GM18498 (cell line): ENCODE measurements around the gene COLGALT1.
"Not testable (repeated sequence)": the region's sequence is repeated elsewhere in the genome, so short reads cannot be mapped to it uniquely, and the experiment has no call there.

ENCODE experiments used
- ATAC-seq: cut with Tn5 transposase; IDR thresholded peaks from one replicate; pipeline ENCODE4 v1.9.1; 2021; ENCODE audit warnings: mild to moderate bottlenecking, moderate library complexity; ENCODE audit not compliant: unreplicated experiment

The COLGALT1 gene

GRCh38 chr19:17555480-17555928, at the start of gene COLGALT1:
Gene COLGALT1, plus strand, starts transcription at chr19:17555649. Its CDS starts 65 bp downstream, at chr19:17555714.
- ATAC-seq = peak; percentile 92

- ATAC-seq = no peak
Measured at GRCh38 chr19:17506745-17507144, 48.7 kb upstream of the COLGALT1 start.

DNA sequence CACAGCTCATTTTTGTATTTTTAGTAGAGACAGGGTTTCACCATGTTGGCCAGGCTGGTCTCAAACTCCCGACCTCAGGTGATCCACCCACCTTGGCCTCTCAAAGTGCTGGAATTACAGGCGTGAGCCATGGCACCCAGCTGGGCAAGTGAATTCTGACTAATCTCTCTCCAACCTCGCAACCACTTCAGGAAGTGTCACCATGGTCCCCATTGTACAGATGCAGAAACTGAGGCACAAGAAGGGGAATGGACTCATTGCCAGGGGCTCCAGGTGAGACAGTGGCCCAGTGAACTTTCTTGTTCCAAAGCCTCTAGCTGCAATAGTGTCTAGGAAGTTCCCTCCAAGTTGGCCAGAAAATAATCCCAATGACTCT, 46.9 kb upstream of the COLGALT1 start:
- ATAC-seq = not testable (repeated sequence)

DNA sequence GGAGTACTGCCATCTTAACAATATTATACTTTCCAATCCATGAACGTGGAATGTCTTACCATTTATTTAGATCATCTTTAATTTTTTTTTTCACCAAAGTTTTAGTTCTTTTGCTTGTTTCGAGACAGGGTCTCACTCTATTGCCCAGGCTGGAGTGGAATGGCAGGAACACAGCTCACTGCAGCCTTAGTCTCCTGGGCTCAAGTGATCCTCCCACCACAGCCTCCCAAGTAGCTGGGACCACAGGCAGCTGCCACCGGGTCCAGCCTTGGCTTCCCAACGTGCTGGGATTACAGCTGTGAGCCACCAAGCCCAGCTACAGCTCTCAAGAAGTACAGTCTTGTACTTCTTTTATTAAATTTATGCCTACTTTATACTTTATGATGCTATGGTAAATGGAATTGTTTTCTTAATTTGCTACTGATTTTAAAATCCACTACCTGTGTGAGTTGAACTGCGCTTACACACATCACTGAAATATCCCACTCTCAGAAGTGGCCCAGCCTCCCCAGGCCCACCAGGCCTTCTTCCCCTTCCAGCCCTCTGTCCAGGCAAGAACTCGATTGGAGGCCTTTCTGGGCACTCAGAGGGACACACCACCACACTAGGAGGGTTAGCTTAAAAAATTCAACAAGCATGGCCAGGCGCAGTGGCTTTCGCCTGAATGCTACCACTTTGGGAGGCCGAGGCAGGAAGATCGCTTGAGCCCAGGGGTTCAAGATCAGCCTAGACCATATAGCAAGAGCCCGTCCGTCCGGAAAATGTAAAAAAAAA, 45.0 kb upstream of the COLGALT1 start:
- no peak for ATAC-seq

- peak; percentile 63 for ATAC-seq
Measured at GRCh38 chr19:17511724-17512573, 43.5 kb upstream of the COLGALT1 start.

GRCh38 chr19:17512574-17512939, 42.9 kb upstream of the COLGALT1 start:
- ATAC-seq = no peak

- no peak for ATAC-seq
Measured at GRCh38 chr19:17515408-17516149, 39.9 kb upstream of the COLGALT1 start.

DNA sequence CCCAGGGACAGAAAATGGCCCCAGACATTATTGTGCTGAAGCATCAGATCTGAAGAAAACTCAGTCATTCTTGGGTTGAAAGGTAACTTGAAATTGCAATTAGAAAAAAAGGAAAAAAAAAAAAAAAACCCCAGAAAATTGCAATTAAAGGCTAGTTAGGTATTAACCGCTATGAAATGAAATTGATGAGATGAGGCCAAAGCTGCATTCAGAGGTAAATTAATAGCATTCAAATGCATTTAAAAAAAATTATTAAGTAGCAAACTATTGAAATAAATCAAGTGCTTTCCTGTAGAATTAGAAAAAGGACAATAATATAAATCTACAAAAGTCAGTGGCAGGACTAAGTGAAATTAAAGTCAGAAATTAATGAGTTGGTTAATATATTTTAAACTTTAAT, 37.6 kb upstream of the COLGALT1 start:
- ATAC-seq = no peak

DNA sequence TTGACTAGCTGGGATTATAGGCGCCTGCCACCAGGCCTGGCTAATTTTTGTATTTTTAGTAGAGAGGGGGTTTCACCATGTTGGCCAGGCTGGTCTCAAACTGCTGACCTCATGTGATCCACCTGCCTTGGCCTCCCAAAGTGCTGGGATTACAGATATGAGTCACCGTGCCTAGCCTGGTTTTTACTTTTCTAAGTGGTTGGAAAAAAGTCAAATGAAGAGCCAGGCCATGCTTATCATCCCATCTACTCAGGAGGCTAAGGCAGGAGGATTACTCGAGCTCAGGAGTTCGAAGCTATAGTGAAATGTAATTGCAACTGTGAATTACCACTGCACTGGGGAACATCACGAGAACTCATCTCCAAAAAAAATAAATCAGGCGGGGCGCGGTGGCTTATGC, 36.8 kb upstream of the COLGALT1 start:
- ATAC-seq = not testable (repeated sequence)

- no peak for ATAC-seq
Measured at GRCh38 chr19:17519967-17520366, 35.5 kb upstream of the COLGALT1 start.

DNA sequence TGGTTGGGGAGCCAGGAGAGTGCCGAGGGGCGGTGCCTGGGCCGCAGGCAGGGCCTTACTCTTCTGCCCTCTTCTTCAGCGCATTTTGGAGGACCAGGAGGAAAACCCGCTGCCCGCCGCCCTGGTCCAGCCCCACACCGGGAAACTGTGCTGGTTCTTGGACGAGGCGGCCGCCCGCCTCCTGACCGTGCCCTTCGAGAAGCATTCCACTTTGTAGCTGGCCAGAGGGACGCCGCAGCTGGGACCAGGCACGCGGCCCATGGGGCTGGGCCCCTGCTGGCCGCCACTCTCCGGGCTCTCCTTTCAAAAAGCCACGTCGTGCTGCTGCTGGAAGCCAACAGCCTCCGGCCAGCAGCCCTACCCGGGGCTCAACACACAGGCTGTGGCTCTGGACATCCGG, 34.6 kb upstream of the COLGALT1 start:
- no peak for ATAC-seq

DNA sequence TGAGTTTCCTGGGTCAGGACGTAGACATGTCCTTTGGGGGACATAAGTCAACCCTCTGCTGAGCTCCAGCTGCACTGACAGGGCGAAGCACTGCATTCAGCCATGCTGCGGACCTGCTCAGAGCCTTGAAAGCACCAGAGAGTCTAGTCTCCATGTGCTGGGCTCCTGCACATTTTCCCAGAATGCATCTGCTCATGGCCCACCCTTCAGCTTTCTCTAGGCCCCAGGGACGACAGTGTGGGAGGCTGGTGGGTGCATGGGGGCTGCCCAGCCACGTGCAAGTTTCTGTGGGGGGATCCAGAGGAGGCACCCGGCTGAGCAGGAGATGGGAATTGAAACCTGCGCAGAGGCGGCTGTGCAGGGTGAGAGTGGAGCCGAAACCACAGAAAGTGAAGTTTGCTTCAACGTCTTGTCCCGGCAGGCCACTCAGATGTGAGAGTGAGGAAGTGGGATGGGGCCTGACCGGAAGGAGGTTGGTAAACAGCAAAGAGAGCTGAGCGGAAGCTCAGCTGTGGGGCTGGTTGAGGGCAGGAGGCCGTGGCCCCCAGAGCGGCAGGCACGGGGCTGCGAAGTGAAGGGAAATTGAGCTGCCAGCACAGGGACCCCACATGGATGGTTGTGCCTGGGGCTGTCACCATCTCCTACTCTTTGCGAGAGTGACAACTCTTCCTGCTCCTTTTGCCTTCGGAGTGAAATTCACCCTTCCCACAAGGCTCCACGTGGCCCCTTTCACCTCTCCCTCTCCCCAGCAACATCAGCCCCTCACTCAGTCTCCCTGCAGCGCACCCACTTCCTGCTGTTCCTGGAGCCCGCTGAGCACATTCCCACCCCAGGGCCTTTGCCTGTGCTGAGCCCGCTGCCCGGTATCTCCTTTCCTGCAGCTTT, 32.2 kb upstream of the COLGALT1 start:
- peak; percentile 81 for ATAC-seq

DNA sequence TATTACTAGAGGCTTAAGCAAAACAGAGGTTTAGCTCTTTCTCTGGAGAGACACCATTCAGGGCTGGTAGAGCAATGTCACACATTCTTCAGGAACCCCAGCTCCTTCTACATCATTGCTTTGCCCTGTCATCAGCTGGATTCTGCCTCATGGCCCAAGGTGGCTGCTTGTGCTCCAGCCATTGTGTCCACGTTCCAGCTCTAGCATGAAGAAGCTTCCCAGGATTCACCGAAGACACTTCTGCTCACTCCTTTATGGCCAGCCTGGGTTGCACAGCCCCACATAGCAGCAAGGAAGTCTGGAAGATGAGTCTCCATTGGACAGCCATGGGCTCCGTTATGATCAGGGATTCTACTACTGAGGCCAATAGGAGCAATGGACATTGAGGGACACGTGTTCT, 30.8 kb upstream of the COLGALT1 start:
- no peak for ATAC-seq

- ATAC-seq = no peak
Measured at GRCh38 chr19:17525141-17525540, 30.3 kb upstream of the COLGALT1 start.

DNA sequence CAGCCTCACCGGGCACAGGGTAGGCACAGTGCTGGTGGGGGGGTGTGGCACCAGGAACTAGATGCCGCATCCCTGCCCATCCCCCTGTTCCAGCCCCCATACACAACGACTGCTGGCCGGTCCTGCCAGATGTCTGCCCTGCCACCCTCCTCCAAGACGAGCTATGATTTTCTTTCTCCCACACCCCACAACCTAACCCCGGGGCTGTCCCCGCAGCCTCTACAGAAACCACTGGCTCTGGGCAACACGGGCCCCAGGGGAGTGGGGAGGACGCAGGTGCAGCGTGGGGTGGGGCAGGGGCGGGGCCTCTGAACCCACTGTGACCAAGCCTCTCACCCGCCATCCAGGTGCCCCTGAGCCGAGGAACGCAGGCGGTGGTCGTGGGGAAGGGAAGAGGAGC, 28.5 kb upstream of the COLGALT1 start:
- peak; percentile 41 for ATAC-seq

GRCh38 chr19:17527326-17527725, 28.1 kb upstream of the COLGALT1 start:
- no peak for ATAC-seq

DNA sequence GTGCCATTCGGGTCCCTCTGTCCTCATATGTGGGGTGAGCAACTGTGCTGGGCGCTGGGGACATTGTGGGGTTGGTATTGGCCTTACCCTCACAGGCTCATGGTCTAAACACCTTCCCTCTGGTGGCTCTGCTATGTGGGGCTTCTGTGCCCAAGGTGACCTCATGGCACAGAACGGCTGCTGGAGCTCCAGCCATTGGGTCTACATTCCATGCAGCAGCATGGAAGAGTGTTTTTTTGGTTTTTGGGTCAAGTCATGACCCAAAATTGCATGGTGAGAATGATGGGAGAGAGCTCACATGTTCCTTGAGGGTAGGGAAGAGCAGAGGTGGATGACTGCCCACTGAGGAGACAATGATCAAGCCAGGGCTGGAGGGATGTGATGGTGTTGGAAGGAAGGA, 26.8 kb upstream of the COLGALT1 start:
- ATAC-seq = no peak

DNA sequence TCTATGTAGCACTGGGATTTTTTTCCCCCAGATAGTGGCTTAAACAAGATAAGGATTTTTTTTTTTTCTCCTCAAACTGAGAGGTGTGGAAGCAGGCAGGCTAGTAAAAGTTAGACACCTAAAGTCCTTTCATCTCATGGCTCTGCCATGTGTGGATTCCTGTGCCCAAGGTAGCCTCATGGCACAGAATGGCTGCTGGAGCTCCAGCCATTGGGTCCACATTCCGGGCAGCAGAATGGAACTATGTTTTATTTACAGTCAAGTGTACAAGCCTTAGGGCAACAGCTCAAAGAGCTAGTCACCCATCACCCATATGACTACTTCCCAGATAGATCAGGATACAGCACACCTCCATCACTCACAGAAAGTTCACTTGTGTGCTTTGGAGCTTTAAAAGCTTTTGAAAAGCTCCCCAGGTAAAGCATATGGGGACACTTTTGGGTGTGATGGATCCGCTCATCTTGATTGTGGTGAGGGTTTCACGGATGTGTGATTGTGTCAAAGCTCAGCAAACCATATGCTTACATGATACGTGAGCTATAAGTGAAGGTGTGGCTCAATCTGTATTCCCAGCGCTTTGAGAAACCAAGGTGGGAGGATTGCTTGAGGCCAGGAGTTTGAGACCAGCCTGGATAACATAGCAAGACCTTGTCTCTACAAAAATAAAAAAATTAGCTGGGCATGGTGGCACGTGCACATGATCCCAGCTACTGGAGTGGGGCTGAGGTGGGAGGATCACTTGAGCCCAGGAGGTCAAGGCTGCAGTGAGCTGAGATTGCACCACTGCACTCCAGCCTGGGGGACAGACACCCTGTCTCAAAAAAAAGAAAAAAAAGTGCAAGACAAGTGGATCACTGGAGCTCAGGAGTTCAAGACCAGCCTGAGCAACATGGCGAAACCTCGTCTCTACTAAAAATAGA, 25.9 kb upstream of the COLGALT1 start:
- no peak for ATAC-seq

DNA sequence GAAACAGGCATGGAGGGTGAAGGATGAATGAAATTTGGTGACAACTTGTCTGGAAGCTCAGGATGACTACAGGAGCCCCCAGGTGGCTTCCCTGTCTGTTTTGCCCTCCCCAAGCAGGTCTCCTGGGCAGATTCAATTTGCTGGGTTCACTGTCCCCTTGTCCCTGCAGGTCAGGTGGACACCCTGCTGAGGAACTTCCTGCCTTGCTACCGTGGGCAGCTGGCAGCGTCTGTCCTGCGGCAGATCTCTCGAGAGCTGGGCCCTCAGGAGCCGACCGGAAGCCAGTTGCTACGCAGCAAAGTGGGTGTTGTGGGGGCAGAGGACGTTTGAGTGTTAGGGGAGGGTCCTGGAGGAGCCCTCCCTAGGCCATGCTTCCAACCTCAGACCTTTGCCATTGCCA, 24.9 kb upstream of the COLGALT1 start:
- no peak for ATAC-seq
